ENCODE results near the gene ZFAND2B. TPM values are rescaled to one million over a fixed set of nuclear protein-coding genes. Genes with fewer than 3 reads are reported as not detected.

Gene ZFAND2B
- total RNA-seq, 1 donor from 2014 or later = 29.7 TPM

DNA sequence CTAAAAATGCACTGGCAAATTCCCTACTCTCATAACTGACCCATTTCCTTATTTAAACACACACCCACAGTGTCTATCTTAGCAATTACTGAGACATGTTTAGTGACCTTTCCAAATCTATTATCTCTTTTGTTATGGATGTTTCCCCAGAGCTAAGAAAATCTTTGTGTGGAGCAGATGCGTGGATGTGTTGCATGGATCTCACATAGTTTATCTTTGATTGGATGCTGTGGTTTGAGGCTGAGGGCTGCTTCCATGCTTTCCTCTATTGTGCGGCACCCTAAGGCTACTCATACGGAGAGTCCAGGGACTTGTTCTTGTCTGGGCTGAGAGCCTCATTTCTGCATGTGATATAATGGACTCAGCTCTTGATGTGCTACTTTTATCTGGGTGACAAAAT is 27.7 kb downstream of the ZFAND2B start:
- TF ChIP-seq, protein P1, sequence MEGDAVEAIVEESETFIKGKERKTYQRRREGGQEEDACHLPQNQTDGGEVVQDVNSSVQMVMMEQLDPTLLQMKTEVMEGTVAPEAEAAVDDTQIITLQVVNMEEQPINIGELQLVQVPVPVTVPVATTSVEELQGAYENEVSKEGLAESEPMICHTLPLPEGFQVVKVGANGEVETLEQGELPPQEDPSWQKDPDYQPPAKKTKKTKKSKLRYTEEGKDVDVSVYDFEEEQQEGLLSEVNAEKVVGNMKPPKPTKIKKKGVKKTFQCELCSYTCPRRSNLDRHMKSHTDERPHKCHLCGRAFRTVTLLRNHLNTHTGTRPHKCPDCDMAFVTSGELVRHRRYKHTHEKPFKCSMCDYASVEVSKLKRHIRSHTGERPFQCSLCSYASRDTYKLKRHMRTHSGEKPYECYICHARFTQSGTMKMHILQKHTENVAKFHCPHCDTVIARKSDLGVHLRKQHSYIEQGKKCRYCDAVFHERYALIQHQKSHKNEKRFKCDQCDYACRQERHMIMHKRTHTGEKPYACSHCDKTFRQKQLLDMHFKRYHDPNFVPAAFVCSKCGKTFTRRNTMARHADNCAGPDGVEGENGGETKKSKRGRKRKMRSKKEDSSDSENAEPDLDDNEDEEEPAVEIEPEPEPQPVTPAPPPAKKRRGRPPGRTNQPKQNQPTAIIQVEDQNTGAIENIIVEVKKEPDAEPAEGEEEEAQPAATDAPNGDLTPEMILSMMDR (conservative IDR thresholded peaks at IDR 0.05; ENCODE audit: low read depth, low read length) = no peak
- no peak overlapping the region for H3K4me3 ChIP-seq (ENCODE audit: low read depth, low read length)
- DNase-seq (ENCODE audit: low read depth) = no peak

DNA sequence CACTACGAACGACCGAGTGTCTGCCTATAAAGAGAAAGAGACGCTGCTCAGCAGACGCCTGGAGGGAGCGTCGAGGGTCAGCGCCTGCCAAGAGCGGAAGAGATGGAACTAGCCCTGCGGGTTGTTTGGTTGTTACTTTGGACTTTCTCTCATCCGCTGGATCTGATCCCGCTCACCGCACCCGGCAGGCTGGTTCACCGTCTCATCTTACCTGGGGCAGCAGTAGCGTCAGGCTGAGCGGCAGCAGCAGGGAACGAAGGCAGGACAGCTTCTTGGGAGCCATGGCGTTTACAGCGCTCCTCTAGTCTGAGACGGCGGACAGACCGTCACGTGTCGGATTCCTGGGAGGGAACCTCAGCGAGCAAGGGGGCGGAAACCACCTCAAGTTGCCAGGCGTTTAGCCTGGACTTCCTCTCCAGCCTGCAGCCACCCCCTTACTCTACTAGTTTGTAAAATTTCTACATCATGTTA is 36.7 kb downstream of the ZFAND2B start:
- peak overlapping the region; percentile 61 for H3K4me3 ChIP-seq (ENCODE audit: low read depth, low read length)
- DNase-seq (ENCODE audit: low read depth) = no peak
- TF ChIP-seq, protein P1 (conservative IDR thresholded peaks at IDR 0.05; ENCODE audit: low read depth, low read length) = no peak

DNA sequence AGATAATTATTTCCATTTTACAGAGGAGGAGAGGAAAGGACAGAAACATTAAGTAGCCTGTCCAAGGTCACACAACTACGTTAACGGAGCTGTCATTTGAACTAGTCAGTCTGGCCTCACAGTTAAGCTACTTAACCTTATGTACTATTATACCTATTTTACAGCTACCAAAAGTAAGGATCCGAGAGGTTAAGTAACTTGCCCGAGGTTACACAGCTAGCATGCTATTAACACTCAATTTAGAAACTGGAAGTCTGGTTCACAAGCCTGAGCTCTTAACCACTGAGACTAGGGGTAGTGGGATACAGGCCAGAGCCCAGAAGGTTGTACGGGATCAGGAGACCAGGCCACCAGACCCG is 38.2 kb downstream of the ZFAND2B start:
- TF ChIP-seq, protein P1 (conservative IDR thresholded peaks at IDR 0.05; ENCODE audit: low read depth, low read length) = no peak
- peak overlapping the region; percentile 96 for H3K4me3 ChIP-seq (ENCODE audit: low read depth, low read length)
- DNase-seq (ENCODE audit: low read depth) = no peak

DNA sequence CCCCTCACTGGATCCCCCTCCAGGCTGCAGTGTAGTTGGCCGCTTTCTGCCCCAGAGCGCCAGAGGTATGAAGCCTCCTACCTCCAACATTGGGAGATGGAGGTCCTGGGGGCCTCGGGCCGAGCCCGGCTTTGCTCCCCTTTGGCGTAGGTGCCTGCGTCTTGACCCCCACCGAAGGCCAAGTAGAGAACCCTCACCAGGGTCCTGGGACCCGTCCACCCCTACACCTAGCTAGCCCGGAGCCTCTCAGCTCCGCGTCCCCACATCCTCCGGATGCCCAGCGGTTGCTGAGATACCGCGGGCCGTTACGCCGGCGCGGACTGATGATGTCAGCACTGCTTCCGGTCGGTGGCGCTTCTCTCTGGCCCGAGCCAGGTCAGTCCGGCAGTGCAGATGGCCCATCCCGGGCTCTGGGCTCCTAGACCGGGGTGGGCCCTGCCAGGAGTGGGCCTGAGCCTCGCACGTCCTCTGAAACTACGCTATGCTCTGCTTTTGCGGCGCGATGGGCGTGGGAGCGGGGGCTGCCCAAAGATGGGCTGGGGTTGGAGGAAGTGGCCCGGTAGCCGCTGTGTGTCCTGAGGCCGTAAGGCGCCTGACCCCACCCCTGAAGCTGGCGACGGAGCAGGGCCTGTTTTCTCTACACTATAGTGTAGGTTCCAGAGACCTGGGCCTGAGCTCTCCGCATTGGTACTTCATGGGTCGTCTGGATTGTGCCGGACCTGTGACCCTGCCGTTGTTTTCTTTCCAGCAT is 38.7 kb downstream of the ZFAND2B start, which contains the start of the genes GLB1L and STK16:
Gene GLB1L, minus strand, starts transcription at position 297 of the 751 bp plus-strand sequence. CDS start 1,871 bp downstream, outside the sequence.
Gene STK16, plus strand, starts transcription at position 332 of the 751 bp plus-strand sequence. CDS start 521 bp downstream, outside the sequence.
- no peak for DNase-seq (ENCODE audit: low read depth)
- H3K4me3 ChIP-seq (ENCODE audit: low read depth, low read length) = peak within 1 kb of the TSS; percentile 96
- TF ChIP-seq, protein P1 (conservative IDR thresholded peaks at IDR 0.05; ENCODE audit: low read depth, low read length) = no peak

DNA sequence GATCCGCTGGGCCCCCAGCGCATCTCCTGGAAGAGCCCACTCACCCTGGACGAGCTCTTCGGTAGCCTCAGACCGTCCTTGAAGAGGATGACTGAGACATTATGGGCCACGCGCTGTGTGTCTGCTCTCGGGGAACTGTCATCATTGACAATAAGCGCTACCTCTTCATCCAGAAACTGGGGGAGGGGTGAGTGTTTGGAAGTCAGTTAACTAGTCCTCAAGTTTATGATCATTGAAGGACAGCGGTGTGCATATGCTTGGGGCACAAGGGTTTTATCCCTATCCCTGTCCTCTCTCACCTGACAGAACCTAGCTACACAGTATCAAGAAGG is 39.3 kb downstream of the ZFAND2B start:
- H3K4me3 ChIP-seq (ENCODE audit: low read depth, low read length) = peak overlapping the region; percentile 96
- TF ChIP-seq, protein P1 (conservative IDR thresholded peaks at IDR 0.05; ENCODE audit: low read depth, low read length) = no peak
- no peak for DNase-seq (ENCODE audit: low read depth)

DNA sequence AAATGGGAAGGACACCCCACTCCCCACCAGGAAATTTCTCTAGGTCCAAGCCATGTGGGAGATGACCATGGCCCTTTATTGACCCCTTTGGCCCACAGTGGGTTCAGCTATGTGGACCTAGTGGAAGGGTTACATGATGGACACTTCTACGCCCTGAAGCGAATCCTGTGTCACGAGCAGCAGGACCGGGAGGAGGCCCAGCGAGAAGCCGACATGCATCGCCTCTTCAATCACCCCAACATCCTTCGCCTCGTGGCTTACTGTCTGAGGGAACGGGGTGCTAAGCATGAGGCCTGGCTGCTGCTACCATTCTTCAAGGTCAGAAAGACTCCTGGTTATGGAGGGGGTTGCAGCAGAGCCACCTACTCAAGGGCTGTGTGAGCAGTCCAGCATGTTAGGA is 40.0 kb downstream of the ZFAND2B start:
- TF ChIP-seq, protein P1 (conservative IDR thresholded peaks at IDR 0.05; ENCODE audit: low read depth, low read length) = no peak

More for the DNA sequence above, 40.0 kb downstream of the ZFAND2B start:
- DNase-seq (ENCODE audit: low read depth) = no peak
- peak overlapping the region; percentile 96 for H3K4me3 ChIP-seq (ENCODE audit: low read depth, low read length)

Data from epithelial cell of proximal tubule (primary cell).